ENCODE data around the gene CCDC194.
A peak's percentile ranks its signal among the peaks of the same experiment; 100 is the strongest.

Gene CCDC194

GRCh38 chr19:17379221-17379631, 14.8 kb downstream of the CCDC194 start:
- H3K4me2 ChIP-seq (ENCODE audit: low read length, poor library complexity, severe bottlenecking): no peak overlapping the region
- H3K4me3 ChIP-seq (ENCODE audit: insufficient read depth in 1 of 2, low read depth in 1 of 2, low read length in 2 of 2): no peak overlapping the region
- 22% methylated on average over 14 of the region's 14 CpGs for WGBS

GRCh38 chr19:17378271-17378670, 15.7 kb downstream of the CCDC194 start:
- no peaks in the 10 kb centered on the region for H3K9me3 ChIP-seq (ENCODE audit: control insufficient read depth, low read length)
- no peak overlapping the region for H3K14ac ChIP-seq (ENCODE audit: low read length in 2 of 2)
- peaks cover 11% of the 10 kb centered on the region for H3K4me1 ChIP-seq (ENCODE audit: control insufficient read depth, insufficient read depth, low read depth, low read length)
- H4K8ac ChIP-seq (ENCODE audit: low read length): no peak overlapping the region
- no peak overlapping the region for H2BK12ac ChIP-seq (ENCODE audit: low read length in 2 of 2)
- peaks cover 7 to 27% of the 10 kb centered on the region in 2 experiments for H3K27me3 ChIP-seq (ENCODE audit: control insufficient read depth in 1 of 2, insufficient read depth in 1 of 2, low read length in 2 of 2)
- H4K91ac ChIP-seq (ENCODE audit: low read length): no peak overlapping the region
- H3K9ac ChIP-seq (ENCODE audit: low read length): no peak overlapping the region
- no peak overlapping the region for H2BK15ac ChIP-seq (ENCODE audit: low read depth, poor library complexity, severe bottlenecking)
- H2BK120ac ChIP-seq (ENCODE audit: low read depth, low read length): no peak overlapping the region
- H3K4me3 ChIP-seq (ENCODE audit: insufficient read depth in 1 of 2, low read depth in 1 of 2, low read length in 2 of 2): no peak overlapping the region
- no peak overlapping the region for H3K27ac ChIP-seq (ENCODE audit: low read length, poor library complexity, severe bottlenecking)
- no peak overlapping the region for H3K4ac ChIP-seq (ENCODE audit: low read depth in 1 of 2, low read length in 2 of 2)
- H3K79me1 ChIP-seq (replicated peaks; ENCODE audit: low read length, poor library complexity, severe bottlenecking): no peaks in the 10 kb centered on the region
- H3K4me2 ChIP-seq (ENCODE audit: low read length, poor library complexity, severe bottlenecking): no peak overlapping the region
- no peaks in the 10 kb centered on the region for H3K36me3 ChIP-seq (ENCODE audit: control insufficient read depth in 1 of 2, insufficient read depth in 2 of 2, low read depth in 1 of 2, low read length in 2 of 2)
- WGBS: 66% methylated on average over 12 of the region's 13 CpGs
- H2AK5ac ChIP-seq (ENCODE audit: low read length, severe bottlenecking): no peak overlapping the region
- peak overlapping the region; percentile 10 for H2BK5ac ChIP-seq (ENCODE audit: low read depth, low read length, poor library complexity, severe bottlenecking)
- H3K23ac ChIP-seq (ENCODE audit: low read length in 2 of 2): no peak overlapping the region
- no peak overlapping the region for H2AFZ ChIP-seq (ENCODE audit: low read depth, low read length)
- DNase-seq: no peak
- no peak overlapping the region for H3K18ac ChIP-seq (ENCODE audit: low read depth in 1 of 2, low read length in 2 of 2)

More at GRCh38 chr19:17379221-17379631, 14.8 kb downstream of the CCDC194 start:
- Histone ChIP-seq H3K18ac (ENCODE audit: low read depth in 1 of 2, low read length in 2 of 2) (peak overlapping the region in 1 of 2 experiments; percentile 70), H2BK12ac (ENCODE audit: low read length in 2 of 2) (no peak overlapping the region), H2AK5ac (ENCODE audit: low read length, severe bottlenecking) (no peak overlapping the region), H2BK120ac (ENCODE audit: low read depth, low read length) (no peak overlapping the region), H3K14ac (ENCODE audit: low read length in 2 of 2) (peak overlapping the region in 1 of 2 experiments; percentile 55), H3K27me3 (ENCODE audit: control insufficient read depth in 1 of 2, insufficient read depth in 1 of 2, low read length in 2 of 2) (peaks cover 7 to 25% of the 10 kb centered on the region in 2 experiments), H3K27ac (ENCODE audit: low read length, poor library complexity, severe bottlenecking) (no peak overlapping the region), H2AFZ (ENCODE audit: low read depth, low read length) (no peak overlapping the region), H3K9me3 (ENCODE audit: control insufficient read depth, low read length) (no peaks in the 10 kb centered on the region), H3K9ac (ENCODE audit: low read length) (no peak overlapping the region), H3K4ac (ENCODE audit: low read depth in 1 of 2, low read length in 2 of 2) (no peak overlapping the region), H4K91ac (ENCODE audit: low read length) (peak overlapping the region; percentile 46), H3K4me1 (ENCODE audit: control insufficient read depth, insufficient read depth, low read depth, low read length) (peaks cover 11% of the 10 kb centered on the region), H2BK5ac (ENCODE audit: low read depth, low read length, poor library complexity, severe bottlenecking) (no peak overlapping the region), H3K23ac (ENCODE audit: low read length in 2 of 2) (no peak overlapping the region), H3K36me3 (ENCODE audit: control insufficient read depth in 1 of 2, insufficient read depth in 2 of 2, low read depth in 1 of 2, low read length in 2 of 2) (no peaks in the 10 kb centered on the region), H4K8ac (ENCODE audit: low read length) (no peak overlapping the region), H2BK15ac (ENCODE audit: low read depth, poor library complexity, severe bottlenecking) (peak overlapping the region; percentile 23), H3K79me1 (replicated peaks; ENCODE audit: low read length, poor library complexity, severe bottlenecking) (no peaks in the 10 kb centered on the region)
- DNase-seq: no peak

GRCh38 chr19:17376935-17377600, 16.9 kb downstream of the CCDC194 start, which contains the start of gene PLVAP:
TSS of gene PLVAP (minus strand) at chr19:17377342. CDS start at chr19:17377288, 54 bp downstream.
- no peak within 1 kb of the TSS for H2BK15ac ChIP-seq (ENCODE audit: low read depth, poor library complexity, severe bottlenecking)
- H3K36me3 ChIP-seq (ENCODE audit: control insufficient read depth in 1 of 2, insufficient read depth in 2 of 2, low read depth in 1 of 2, low read length in 2 of 2): no peaks in the 10 kb centered on the region
- H3K4me2 ChIP-seq (ENCODE audit: low read length, poor library complexity, severe bottlenecking): no peak within 1 kb of the TSS
- H3K27ac ChIP-seq (ENCODE audit: low read length, poor library complexity, severe bottlenecking): no peak within 1 kb of the TSS
- no peak for DNase-seq
- 68% methylated on average over 37 of the region's 39 CpGs for WGBS
- no peak within 1 kb of the TSS for H4K91ac ChIP-seq (ENCODE audit: low read length)
- peak within 1 kb of the TSS; percentile 10 for H2BK5ac ChIP-seq (ENCODE audit: low read depth, low read length, poor library complexity, severe bottlenecking)
- H2AK5ac ChIP-seq (ENCODE audit: low read length, severe bottlenecking): no peak within 1 kb of the TSS
- H3K4ac ChIP-seq (ENCODE audit: low read depth in 1 of 2, low read length in 2 of 2): no peak within 1 kb of the TSS
- peak within 1 kb of the TSS in 1 of 2 experiments; percentile 23 for H3K18ac ChIP-seq (ENCODE audit: low read depth in 1 of 2, low read length in 2 of 2)
- H3K4me3 ChIP-seq (ENCODE audit: insufficient read depth in 1 of 2, low read depth in 1 of 2, low read length in 2 of 2): no peak within 1 kb of the TSS
- H2AFZ ChIP-seq (ENCODE audit: low read depth, low read length): peak within 1 kb of the TSS; percentile 52
- no peak within 1 kb of the TSS for H3K9ac ChIP-seq (ENCODE audit: low read length)
- peak within 1 kb of the TSS in 1 of 2 experiments; percentile 48 for H3K14ac ChIP-seq (ENCODE audit: low read length in 2 of 2)
- peak within 1 kb of the TSS; percentile 55 for H4K8ac ChIP-seq (ENCODE audit: low read length)
- H2BK12ac ChIP-seq (ENCODE audit: low read length in 2 of 2): peak within 1 kb of the TSS in 1 of 2 experiments; percentile 21
- H2BK120ac ChIP-seq (ENCODE audit: low read depth, low read length): no peak within 1 kb of the TSS
- no peak within 1 kb of the TSS for H3K23ac ChIP-seq (ENCODE audit: low read length in 2 of 2)
- H3K79me1 ChIP-seq (replicated peaks; ENCODE audit: low read length, poor library complexity, severe bottlenecking): no peaks in the 10 kb centered on the region
- H3K4me1 ChIP-seq (ENCODE audit: control insufficient read depth, insufficient read depth, low read depth, low read length): peaks cover 10% of the 10 kb centered on the region
- H3K27me3 ChIP-seq (ENCODE audit: control insufficient read depth in 1 of 2, insufficient read depth in 1 of 2, low read length in 2 of 2): peaks cover 7 to 29% of the 10 kb centered on the region in 2 experiments
- H3K9me3 ChIP-seq (ENCODE audit: control insufficient read depth, low read length): no peaks in the 10 kb centered on the region

DNA sequence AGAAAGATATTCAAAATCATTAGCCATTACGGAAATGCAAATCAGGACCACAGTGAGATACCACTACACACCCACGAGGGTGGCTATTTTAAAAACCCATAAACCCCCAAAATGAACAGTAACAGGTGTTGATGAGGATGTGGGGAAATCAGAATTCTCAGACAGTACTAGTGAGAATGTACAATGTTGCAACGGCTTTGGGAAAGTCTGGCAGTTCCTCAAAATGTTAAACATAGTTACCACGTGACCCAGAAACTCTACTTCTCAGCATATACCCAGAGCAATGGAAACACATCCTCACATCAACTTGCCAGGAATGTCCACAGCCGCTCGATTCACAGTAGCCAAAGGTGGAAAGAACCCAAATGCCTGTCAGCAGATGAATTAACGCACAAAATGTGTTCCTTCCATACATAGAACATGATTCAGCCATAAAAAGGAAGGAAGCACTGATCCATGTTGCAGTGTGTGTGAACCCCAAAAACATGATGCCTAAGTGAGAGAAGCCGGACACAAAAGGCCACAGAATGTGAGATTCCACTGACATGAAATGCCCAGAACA, 23.9 kb downstream of the CCDC194 start:
- Histone ChIP-seq H4K8ac (ENCODE audit: low read length) (no peak overlapping the region), H3K4me1 (ENCODE audit: control insufficient read depth, insufficient read depth, low read depth, low read length) (no peaks in the 10 kb centered on the region), H3K9ac (ENCODE audit: low read length) (no peak overlapping the region), H4K91ac (ENCODE audit: low read length) (no peak overlapping the region), H3K27ac (ENCODE audit: low read length, poor library complexity, severe bottlenecking) (no peak overlapping the region), H2BK15ac (ENCODE audit: low read depth, poor library complexity, severe bottlenecking) (no peak overlapping the region), H3K79me1 (replicated peaks; ENCODE audit: low read length, poor library complexity, severe bottlenecking) (no peaks in the 10 kb centered on the region), H2AFZ (ENCODE audit: low read depth, low read length) (no peak overlapping the region), H3K4ac (ENCODE audit: low read depth in 1 of 2, low read length in 2 of 2) (no peak overlapping the region), H2BK120ac (ENCODE audit: low read depth, low read length) (no peak overlapping the region), H3K4me2 (ENCODE audit: low read length, poor library complexity, severe bottlenecking) (no peak overlapping the region), H3K27me3 (ENCODE audit: control insufficient read depth in 1 of 2, insufficient read depth in 1 of 2, low read length in 2 of 2) (peaks cover 0 to 18% of the 10 kb centered on the region in 2 experiments), H3K14ac (ENCODE audit: low read length in 2 of 2) (no peak overlapping the region), H3K23ac (ENCODE audit: low read length in 2 of 2) (no peak overlapping the region), H2AK5ac (ENCODE audit: low read length, severe bottlenecking) (no peak overlapping the region), H3K18ac (ENCODE audit: low read depth in 1 of 2, low read length in 2 of 2) (no peak overlapping the region), H3K9me3 (ENCODE audit: control insufficient read depth, low read length) (no peaks in the 10 kb centered on the region), H2BK5ac (ENCODE audit: low read depth, low read length, poor library complexity, severe bottlenecking) (no peak overlapping the region), H2BK12ac (ENCODE audit: low read length in 2 of 2) (no peak overlapping the region), H3K4me3 (ENCODE audit: insufficient read depth in 1 of 2, low read depth in 1 of 2, low read length in 2 of 2) (no peak overlapping the region), H3K36me3 (ENCODE audit: control insufficient read depth in 1 of 2, insufficient read depth in 2 of 2, low read depth in 1 of 2, low read length in 2 of 2) (no peaks in the 10 kb centered on the region)
- WGBS: 74% methylated on average over 6 of the region's 8 CpGs
- DNase-seq: peak; percentile 32
